A673 (cell line): ENCODE data around the gene SLC9A4. TPM values are rescaled to one million over a fixed set of nuclear protein-coding genes. Genes with fewer than 3 reads are reported as not detected.

Source experiments
- BruUV-seq: library from RNA; stranded (reverse); fragments of 400-500 nt; replicated peaks from 2 replicates; lab custom pipeline; 2021; lab: Mats Ljungman, UMichigan
- CTCF ChIA-PET: fragments of 300-600 bp; sonication (Branson Sonifier 250); formaldehyde crosslinking; loops from one replicate; lab custom pipeline; 2022; ENCODE audit warnings: antibody characterized with exemption; lab: Charles Lee
- POLR2A ChIA-PET: fragments of 300-600 bp; sonication (Branson Sonifier 250); formaldehyde crosslinking; loops from one replicate; lab custom pipeline; 2022; ENCODE audit warnings: antibody characterized with exemption; ENCODE audit not compliant: low non-redundant PET; lab: Charles Lee
- DNase-seq: peaks from one replicate; pipeline ENCODE4 v3.0.0-alpha.2; 2015; ENCODE audit warnings: low spot score
- H3K27ac ChIP-seq: fragments of 200-600 bp; sonication (generic); 2 replicates; pipeline ENCODE4 v1.5.1; 2016; ENCODE audit warnings: mixed run types, low read depth, mild to moderate bottlenecking, mixed read lengths, antibody characterized with exemption, low read length; ENCODE audit not compliant: poor library complexity, severe bottlenecking
- H3K27me3 ChIP-seq: fragments of 200-600 bp; sonication (generic); replicated peaks from 2 replicates; pipeline ENCODE4 v1.6.1; 2017; ENCODE audit warnings: mixed run types, low read depth, mild to moderate bottlenecking, mixed read lengths, antibody characterized with exemption, low read length; ENCODE audit not compliant: insufficient read depth, poor library complexity
- H3K36me3 ChIP-seq: fragments of 200-600 bp; sonication (generic); 2 replicates; pipeline ENCODE4 v1.6.1; 2016; ENCODE audit warnings: mixed run types, mild to moderate bottlenecking, mixed read lengths, antibody characterized with exemption, low read length; ENCODE audit not compliant: insufficient read depth, poor library complexity, severe bottlenecking
- H3K4me1 ChIP-seq: fragments of 200-600 bp; sonication (generic); 2 replicates; pipeline ENCODE4 v1.6.1; 2017; ENCODE audit warnings: mixed run types, mild to moderate bottlenecking, mixed read lengths, antibody characterized with exemption, low read length; ENCODE audit not compliant: insufficient read depth, poor library complexity, severe bottlenecking
- H3K4me3 ChIP-seq: fragments of 200-600 bp; sonication (generic); 2 replicates; pipeline ENCODE4 v1.5.1; 2016; ENCODE audit warnings: low read depth, mixed run types, mild to moderate bottlenecking, mixed read lengths, low read length; ENCODE audit not compliant: poor library complexity, severe bottlenecking
- H3K9me3 ChIP-seq: fragments of 200-600 bp; sonication (generic); 2 replicates; pipeline ENCODE4 v1.6.1; 2016; ENCODE audit warnings: mixed run types, low read depth, mild to moderate bottlenecking, mixed read lengths, antibody characterized with exemption, low read length; ENCODE audit not compliant: poor library complexity, severe bottlenecking
- EZH2 ChIP-seq: fragments of 200-600 bp; sonication (generic); IDR thresholded peaks from 2 replicates; pipeline ENCODE4 v1.6.1; 2017; ENCODE audit warnings: borderline replicate concordance, low read depth, mild to moderate bottlenecking, mixed read lengths, antibody characterized with exemption, low read length; ENCODE audit not compliant: poor library complexity, severe bottlenecking
- intact Hi-C: fragments of 100-400 bp; cut with micrococcal nuclease; formaldehyde crosslinking; loops from one replicate; pipeline ENCODE4 v1.10.0; 2022; ENCODE audit not compliant: unreplicated experiment
- total RNA-seq: library from RNA; stranded (reverse); gene quantifications from 2 replicates; pipeline ENCODE4 v1.2.3, GENCODE V29; 2021
- TF ChIP-seq, protein P1 (sequence below): fragments of 300-800, 200-600 bp; sonication (generic); conservative IDR thresholded peaks from 2 replicates; pipeline ENCODE4 v1.5.1; 2017; ENCODE audit warnings: low read depth, mild to moderate bottlenecking, antibody characterized with exemption, low read length, moderate library complexity, mixed read lengths

SLC9A4 gene
- total RNA-seq, 1 experiment from 2014 or later, result 0.11 TPM

GRCh38 chr2:102522162-102522561, 49.1 kb downstream of the SLC9A4 start:
- H3K27me3 ChIP-seq, result peaks cover 2% of the 10 kb centered on the region
- TF ChIP-seq, protein P1, sequence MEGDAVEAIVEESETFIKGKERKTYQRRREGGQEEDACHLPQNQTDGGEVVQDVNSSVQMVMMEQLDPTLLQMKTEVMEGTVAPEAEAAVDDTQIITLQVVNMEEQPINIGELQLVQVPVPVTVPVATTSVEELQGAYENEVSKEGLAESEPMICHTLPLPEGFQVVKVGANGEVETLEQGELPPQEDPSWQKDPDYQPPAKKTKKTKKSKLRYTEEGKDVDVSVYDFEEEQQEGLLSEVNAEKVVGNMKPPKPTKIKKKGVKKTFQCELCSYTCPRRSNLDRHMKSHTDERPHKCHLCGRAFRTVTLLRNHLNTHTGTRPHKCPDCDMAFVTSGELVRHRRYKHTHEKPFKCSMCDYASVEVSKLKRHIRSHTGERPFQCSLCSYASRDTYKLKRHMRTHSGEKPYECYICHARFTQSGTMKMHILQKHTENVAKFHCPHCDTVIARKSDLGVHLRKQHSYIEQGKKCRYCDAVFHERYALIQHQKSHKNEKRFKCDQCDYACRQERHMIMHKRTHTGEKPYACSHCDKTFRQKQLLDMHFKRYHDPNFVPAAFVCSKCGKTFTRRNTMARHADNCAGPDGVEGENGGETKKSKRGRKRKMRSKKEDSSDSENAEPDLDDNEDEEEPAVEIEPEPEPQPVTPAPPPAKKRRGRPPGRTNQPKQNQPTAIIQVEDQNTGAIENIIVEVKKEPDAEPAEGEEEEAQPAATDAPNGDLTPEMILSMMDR, result no peak
- TF ChIP-seq EZH2, result no peak
- H3K9me3 ChIP-seq, result no peaks in the 10 kb centered on the region
- no peak overlapping the region for H3K4me3 ChIP-seq
- ChIA-PET CTCF (no interaction called here), POLR2A (no interaction called here)
- DNase-seq, result no peak
- H3K4me1 ChIP-seq, result no peaks in the 10 kb centered on the region
- intact Hi-C loops, result loop anchor here (5.0 to 10.0 kb wide), 2 partner anchors 95 to 283 kb away; partner anchors contain the start of gene SLC9A2
- H3K36me3 ChIP-seq, result no peaks in the 10 kb centered on the region
- no TSS peak for BruUV-seq
- no peak overlapping the region for H3K27ac ChIP-seq

DNA sequence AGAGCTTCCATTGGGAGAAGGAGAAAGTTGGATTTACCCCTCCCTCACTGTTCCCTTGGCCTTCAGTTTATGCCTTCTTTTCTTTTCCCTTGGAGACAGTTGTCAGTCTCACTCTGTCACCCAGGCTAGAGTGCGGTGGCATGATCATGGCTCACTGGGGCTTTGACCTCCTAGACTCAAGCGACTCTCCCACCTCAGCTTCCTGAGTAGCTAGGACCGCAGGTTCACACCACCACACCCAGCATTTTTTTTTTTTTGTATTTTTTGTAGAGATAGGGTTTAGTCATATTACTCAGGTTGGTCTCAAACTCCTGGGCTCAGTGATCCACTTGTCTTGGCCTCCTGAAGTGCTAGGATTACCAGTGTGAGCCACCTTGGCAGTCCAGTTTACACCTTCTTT, 49.9 kb downstream of the SLC9A4 start:
- no peak overlapping the region for H3K27ac ChIP-seq
- H3K4me1 ChIP-seq, result no peaks in the 10 kb centered on the region
- intact Hi-C loops, result loop anchor here (5.0 to 10.0 kb wide), 2 partner anchors 94 to 282 kb away; partner anchors contain the start of gene SLC9A2
- POLR2A ChIA-PET, result no interaction called here
- no peaks in the 10 kb centered on the region for H3K9me3 ChIP-seq
- CTCF ChIA-PET, result no interaction called here
- peaks cover 3% of the 10 kb centered on the region for H3K27me3 ChIP-seq
- H3K4me3 ChIP-seq, result no peak overlapping the region
- no TSS peak for BruUV-seq
- DNase-seq, result no peak
- no peak for TF ChIP-seq EZH2
- TF ChIP-seq, protein P1, result no peak
- H3K36me3 ChIP-seq, result no peaks in the 10 kb centered on the region

GRCh38 chr2:102523651-102524050, 50.6 kb downstream of the SLC9A4 start:
- TF ChIP-seq EZH2, result no peak
- TF ChIP-seq, protein P1, result no peak
- Histone ChIP-seq H3K36me3 (no peaks in the 10 kb centered on the region), H3K27me3 (peaks cover 3% of the 10 kb centered on the region), H3K4me3 (no peak overlapping the region), H3K4me1 (no peaks in the 10 kb centered on the region), H3K27ac (no peak overlapping the region), H3K9me3 (no peaks in the 10 kb centered on the region)
- no peak for DNase-seq
- intact Hi-C loops, result loop anchor here (5.0 to 10.0 kb wide), 2 partner anchors 94 to 281 kb away; partner anchors contain the start of gene SLC9A2
- ChIA-PET POLR2A (no interaction called here), CTCF (no interaction called here)
- BruUV-seq, result no TSS peak
